WTC11 (cell line): Measurements from ENCODE around the gene P2RX4. TPM values are rescaled to one million over a fixed set of nuclear protein-coding genes. Genes with fewer than 3 reads are reported as not detected.

ENCODE experiments used
- ATAC-seq: fragments of 200-7000 bp; cut with Tn5 transposase; 2 replicates; pipeline ENCODE4 v1.10.0; 2021; ENCODE audit warnings: mild to moderate bottlenecking, moderate library complexity
- Bru-seq: library from RNA; stranded (reverse); fragments of 400-500 nt; gene quantifications from one replicate; lab custom pipeline; 2021; lab: Mats Ljungman, UMichigan
- CTCF ChIA-PET: fragments of 300-600 bp; sonication (Branson Sonifier 250); formaldehyde crosslinking; loops from one replicate; lab custom pipeline; 2021; ENCODE audit warnings: antibody characterized with exemption; lab: Charles Lee
- POLR2A ChIA-PET: fragments of 350-600 bp; sonication (Branson Sonifier 250); formaldehyde crosslinking; loops from one replicate; lab custom pipeline; 2021; ENCODE audit warnings: antibody characterized with exemption; lab: Charles Lee
- DNase-seq: peaks from one replicate; pipeline ENCODE4 v3.0.0; 2021; ENCODE audit warnings: low spot score
- H3K27ac Mint-ChIP-seq: 2 replicates; pipeline ENCODE4 v1.8.0; 2021; ENCODE audit warnings: mixed read lengths
- H3K27me3 Mint-ChIP-seq: 2 replicates; pipeline ENCODE4 v1.8.0; 2021; ENCODE audit warnings: low read depth, mild to moderate bottlenecking, moderate library complexity, mixed read lengths
- H3K36me3 Mint-ChIP-seq: 2 replicates; pipeline ENCODE4 v1.8.0; 2021; ENCODE audit warnings: mixed read lengths
- H3K4me1 Mint-ChIP-seq: 2 replicates; pipeline ENCODE4 v1.8.0; 2022; ENCODE audit warnings: mixed read lengths
- H3K4me3 Mint-ChIP-seq: 2 replicates; pipeline ENCODE4 v1.8.0; 2021; ENCODE audit warnings: mild to moderate bottlenecking, moderate library complexity, mixed read lengths
- H3K9me3 Mint-ChIP-seq: 2 replicates; pipeline ENCODE4 v1.8.0; 2021; ENCODE audit warnings: mixed read lengths
- CDX4 ChIP-seq: fragments of 250-450 bp; sonication (Bioruptor Pico); IDR thresholded peaks from 2 replicates; pipeline ENCODE4 v1.9.0; 2021; ENCODE audit warnings: moderate library complexity, mild to moderate bottlenecking, inconsistent platforms, borderline replicate concordance
- CREM ChIP-seq: sonication (generic); formaldehyde crosslinking; IDR thresholded peaks from 2 replicates; pipeline ENCODE4 v1.8.1; 2022; ENCODE audit warnings: mild to moderate bottlenecking, missing genetic modification reagents, moderate library complexity
- E2F4 ChIP-seq: sonication (generic); formaldehyde crosslinking; IDR thresholded peaks from 2 replicates; pipeline ENCODE4 v1.8.1; 2022; ENCODE audit warnings: low read depth, mild to moderate bottlenecking, moderate library complexity, missing genetic modification reagents, borderline replicate concordance
- FOXK1 ChIP-seq: sonication (generic); formaldehyde crosslinking; IDR thresholded peaks from 2 replicates; pipeline ENCODE4 v1.8.0; 2022; ENCODE audit warnings: mild to moderate bottlenecking, moderate library complexity, missing genetic modification reagents
- FOXP1 ChIP-seq: sonication (generic); formaldehyde crosslinking; IDR thresholded peaks from 2 replicates; pipeline ENCODE4 v1.8.0; 2022; ENCODE audit warnings: missing genetic modification reagents, mild to moderate bottlenecking, moderate library complexity, borderline replicate concordance
- GABPB1 ChIP-seq: sonication (generic); formaldehyde crosslinking; IDR thresholded peaks from 2 replicates; pipeline ENCODE4 v1.8.1; 2023; ENCODE audit warnings: mild to moderate bottlenecking, missing genetic modification reagents
- GRHL2 ChIP-seq: fragments of 250-450 bp; sonication (Bioruptor Pico); IDR thresholded peaks from 2 replicates; pipeline ENCODE4 v1.8.0; 2022; ENCODE audit warnings: mild to moderate bottlenecking, moderate library complexity; ENCODE audit not compliant: insufficient replicate concordance, severe bottlenecking
- HMGXB4 ChIP-seq: sonication (generic); formaldehyde crosslinking; IDR thresholded peaks from 2 replicates; pipeline ENCODE4 v1.8.1; 2023; ENCODE audit warnings: mild to moderate bottlenecking, moderate library complexity, missing genetic modification reagents
- JAZF1 ChIP-seq: fragments of 250-450 bp; sonication (Bioruptor Pico); IDR thresholded peaks from 2 replicates; pipeline ENCODE4 v1.9.0; 2021; ENCODE audit warnings: moderate library complexity, mild to moderate bottlenecking, inconsistent platforms
- JUN ChIP-seq: sonication (generic); formaldehyde crosslinking; IDR thresholded peaks from 2 replicates; pipeline ENCODE4 v1.8.0; 2023; ENCODE audit warnings: mild to moderate bottlenecking, missing genetic modification reagents
- MYBL2 ChIP-seq: sonication (generic); formaldehyde crosslinking; IDR thresholded peaks from 2 replicates; pipeline ENCODE4 v1.8.1; 2023; ENCODE audit warnings: mild to moderate bottlenecking, moderate library complexity, missing genetic modification reagents
- NFATC4 ChIP-seq: fragments of 250-450 bp; sonication (Bioruptor Pico); IDR thresholded peaks from 2 replicates; pipeline ENCODE4 v1.9.0; 2021; ENCODE audit warnings: mild to moderate bottlenecking
- NFE2L1 ChIP-seq: sonication (generic); formaldehyde crosslinking; IDR thresholded peaks from 2 replicates; pipeline ENCODE4 v1.8.1; 2023; ENCODE audit warnings: missing genetic modification reagents
- NFYB ChIP-seq: sonication (generic); formaldehyde crosslinking; conservative IDR thresholded peaks from 2 replicates; pipeline ENCODE4 v1.8.0; 2022; ENCODE audit warnings: low read depth, missing genetic modification reagents
- PRDM15 ChIP-seq: sonication (generic); formaldehyde crosslinking; IDR thresholded peaks from 2 replicates; pipeline ENCODE4 v1.8.0; 2022; ENCODE audit warnings: missing genetic modification reagents
- PREB ChIP-seq: sonication (generic); formaldehyde crosslinking; IDR thresholded peaks from 2 replicates; pipeline ENCODE4 v1.8.1; 2022; ENCODE audit warnings: mild to moderate bottlenecking, missing genetic modification reagents, moderate library complexity, borderline replicate concordance
- SP1 ChIP-seq: sonication (generic); formaldehyde crosslinking; conservative IDR thresholded peaks from 2 replicates; pipeline ENCODE4 v1.8.1; 2022; ENCODE audit warnings: missing genetic modification reagents
- ZBTB21 ChIP-seq: sonication (generic); formaldehyde crosslinking; IDR thresholded peaks from 2 replicates; pipeline ENCODE4 v1.8.1; 2023; ENCODE audit warnings: mild to moderate bottlenecking, missing genetic modification reagents, borderline replicate concordance
- ZNF416 ChIP-seq: fragments of 250-450 bp; sonication (Bioruptor Pico); IDR thresholded peaks from 2 replicates; pipeline ENCODE4 v1.9.0; 2021; ENCODE audit warnings: mild to moderate bottlenecking, inconsistent platforms
- ZNF423 ChIP-seq: fragments of 250-450 bp; sonication (Bioruptor Pico); IDR thresholded peaks from 2 replicates; pipeline ENCODE4 v2.1.2; 2022; ENCODE audit warnings: mild to moderate bottlenecking, moderate library complexity
- ZNF532 ChIP-seq: fragments of 250-450 bp; sonication (Bioruptor Pico); IDR thresholded peaks from 2 replicates; pipeline ENCODE4 v1.9.0; 2021; ENCODE audit warnings: mild to moderate bottlenecking, borderline replicate concordance
- long read RNA-seq, 3 experiments: library from RNA in 1 of 3; library from capped mRNA in 1 of 3; library from polyadenylated mRNA in 1 of 3; unstranded in 2 of 3; stranded (forward) in 1 of 3; transcript quantifications; one replicate each; pipeline ENCODE4 v2.0.0, GENCODE V29; 2021
- total RNA-seq: library from RNA; stranded (reverse); gene quantifications from 3 replicates; pipeline ENCODE4 v1.2.3, GENCODE V29; 2021

P2RX4 gene
- total RNA-seq (13.9 to 14.6 TPM (median 14.3 TPM) in 3 replicates), Bru-seq, nascent RNA (percentile 55 among the genes with signal in this experiment)
- long read RNA-seq, experiment 1, transcript P2RX4-202 (12 exons, 2,032 nt) = major isoform, 30 of 56 reads
- long read RNA-seq, experiment 1, partial matches to known transcripts = 7 of 56 reads
- long read RNA-seq, experiment 1, other reads (novel, unspliced or antisense) = 13 of 56 reads
- long read RNA-seq, experiment 2, transcript P2RX4-202 (12 exons, 2,032 nt) = major isoform, 7 of 16 reads
- long read RNA-seq, experiment 2, partial matches to known transcripts = 3 of 16 reads
- long read RNA-seq, experiment 2, other reads (novel, unspliced or antisense) = 5 of 16 reads
- long read RNA-seq, experiment 3, transcript P2RX4-202 (12 exons, 2,032 nt) = major isoform, 13 of 28 reads
- long read RNA-seq, experiment 3, partial matches to known transcripts = 0 of 28 reads
- long read RNA-seq, experiment 3, other reads (novel, unspliced or antisense) = 10 of 28 reads

- H3K9me3 Mint-ChIP-seq = no peaks in the 10 kb centered on the region
- CTCF ChIA-PET = no interaction called here
- ATAC-seq (peak; percentile 94), DNase-seq (peak; percentile 86)
- POLR2A ChIA-PET = interaction anchor here (0.7 kb wide), 1 partner anchor 1313 kb away, joined by 3 read pairs; no protein-coding TSS in a partner anchor
- H3K36me3 Mint-ChIP-seq = no peaks in the 10 kb centered on the region
- H3K27me3 Mint-ChIP-seq = peaks cover 20% of the 10 kb centered on the region
- H3K4me1 Mint-ChIP-seq = peaks cover 6% of the 10 kb centered on the region
- H3K27ac Mint-ChIP-seq = peak within 1 kb of the TSS; percentile 47; the same call in 1 of the 2 replicates
- peak within 1 kb of the TSS; percentile 78 for H3K4me3 Mint-ChIP-seq
- TF ChIP-seq NFYB (CRISPR knock-in tag) (no peak), GRHL2 (CRISPR knock-in tag) (no peak), SP1 (CRISPR knock-in tag) (peak; percentile 88), ZBTB21 (CRISPR knock-in tag) (no peak), NFE2L1 (0 out of 2 replicates have a peak, but pooled peaks have one; percentile 47), FOXK1 (CRISPR knock-in tag) (peak; percentile 56), PREB (CRISPR knock-in tag) (no peak), ZNF532 (CRISPR knock-in tag) (no peak), ZNF416 (CRISPR knock-in tag) (peak; percentile 55; the same call in 1 of the 2 replicates), CREM (CRISPR knock-in tag) (peak; percentile 65; the same call in 1 of the 2 replicates), FOXP1 (peak; percentile 90), HMGXB4 (CRISPR knock-in tag) (peak; percentile 93), JUN (0 out of 2 replicates have a peak, but pooled peaks have one; percentile 64), GABPB1 (peak; percentile 37; the same call in 1 of the 2 replicates), JAZF1 (CRISPR knock-in tag) (no peak), CDX4 (CRISPR knock-in tag) (no peak), NFATC4 (CRISPR knock-in tag) (0 out of 2 replicates have a peak, but pooled peaks have one; percentile 39), E2F4 (CRISPR knock-in tag) (0 out of 2 replicates have a peak, but pooled peaks have one; percentile 32), MYBL2 (CRISPR knock-in tag) (peak; percentile 55), PRDM15 (CRISPR knock-in tag) (0 out of 2 replicates have a peak, but pooled peaks have one; percentile 25), ZNF423 (CRISPR knock-in tag) (peak; percentile 61)
These were observed at the start of gene P2RX4 for GRCh38 chr12:121209624-121210572. Gene P2RX4 (plus strand): TSS chr12:121210129. CDS start chr12:121210165, 36 bp downstream.
